Activated gamma-delta T cell treated with Interleukin-2 at 50 U/mL for 16 hours (primary cell): Measurements from ENCODE around the gene PPP1R10.
A peak's percentile ranks its signal among the peaks of the same experiment; 100 is the strongest.

Source experiments
- DNase-seq: peaks from one replicate; pipeline ENCODE4 v3.0.0-alpha.2; 2020

Gene PPP1R10

GRCh38 chr6:30597315-30598144 lies 19.5 kb downstream of the PPP1R10 start:
- DNase-seq = peak; percentile 84

- DNase-seq = no peak
Measured at GRCh38 chr6:30592287-30592686, 24.8 kb downstream of the PPP1R10 start.

- no peak for DNase-seq
Measured at GRCh38 chr6:30591008-30591407, 26.0 kb downstream of the PPP1R10 start.

GRCh38 chr6:30590509-30590908 lies 26.5 kb downstream of the PPP1R10 start:
- DNase-seq = no peak

- no peak for DNase-seq
Measured at GRCh38 chr6:30589754-30590358, 27.2 kb downstream of the PPP1R10 start.

- no peak for DNase-seq
Measured at GRCh38 chr6:30583921-30584320, 33.1 kb downstream of the PPP1R10 start.

GRCh38 chr6:30578051-30578450 lies 39.0 kb downstream of the PPP1R10 start:
- no peak for DNase-seq

- DNase-seq = no peak
Measured at GRCh38 chr6:30573113-30573512, 43.9 kb downstream of the PPP1R10 start.

- no peak for DNase-seq
Measured at GRCh38 chr6:30572148-30572547, 44.9 kb downstream of the PPP1R10 start.

GRCh38 chr6:30571762-30572082 lies 45.3 kb downstream of the PPP1R10 start:
- no peak for DNase-seq

- DNase-seq = peak; percentile 100
Measured at GRCh38 chr6:30571075-30571761, 45.8 kb downstream of the PPP1R10 start, which contains the start of gene ABCF1. Gene ABCF1, plus strand, starts transcription at chr6:30571442. Its CDS starts 46 bp downstream, at chr6:30571488.

- DNase-seq = no peak
Measured at GRCh38 chr6:30570740-30571074, 46.3 kb downstream of the PPP1R10 start.

- DNase-seq = no peak
Measured at GRCh38 chr6:30570263-30570662, 46.8 kb downstream of the PPP1R10 start.

- no peak for DNase-seq
Measured at GRCh38 chr6:30568245-30568644, 48.8 kb downstream of the PPP1R10 start.

GRCh38 chr6:30565772-30566171 lies 51.3 kb downstream of the PPP1R10 start:
- DNase-seq = no peak

GRCh38 chr6:30564114-30564513 lies 52.9 kb downstream of the PPP1R10 start:
- DNase-seq = no peak

GRCh38 chr6:30562470-30563425 lies 54.3 kb downstream of the PPP1R10 start:
- no peak for DNase-seq

GRCh38 chr6:30560930-30561329 lies 56.1 kb downstream of the PPP1R10 start:
- no peak for DNase-seq

GRCh38 chr6:30557683-30557981 lies 59.4 kb downstream of the PPP1R10 start:
- no peak for DNase-seq

GRCh38 chr6:30556906-30557682 lies 59.9 kb downstream of the PPP1R10 start, which contains the start of gene PRR3:
Gene PRR3, plus strand, starts transcription at chr6:30557295. Its CDS starts 50 bp downstream, at chr6:30557345.
- DNase-seq = peak; percentile 83

- peak; percentile 100 for DNase-seq
Measured at GRCh38 chr6:30556066-30556905, 60.8 kb downstream of the PPP1R10 start, which contains the start of gene GNL1. Gene GNL1, minus strand, starts transcription at chr6:30556489. Its CDS starts 286 bp downstream, at chr6:30556203.
